ENCODE data around the gene PSME1. TPM values are rescaled to one million over a fixed set of nuclear protein-coding genes. Genes with fewer than 3 reads are reported as not detected.

The PSME1 gene
- total and polyA plus RNA-seq, 2 experiments from 2014 or later: 61.1 to 215 TPM

DNA sequence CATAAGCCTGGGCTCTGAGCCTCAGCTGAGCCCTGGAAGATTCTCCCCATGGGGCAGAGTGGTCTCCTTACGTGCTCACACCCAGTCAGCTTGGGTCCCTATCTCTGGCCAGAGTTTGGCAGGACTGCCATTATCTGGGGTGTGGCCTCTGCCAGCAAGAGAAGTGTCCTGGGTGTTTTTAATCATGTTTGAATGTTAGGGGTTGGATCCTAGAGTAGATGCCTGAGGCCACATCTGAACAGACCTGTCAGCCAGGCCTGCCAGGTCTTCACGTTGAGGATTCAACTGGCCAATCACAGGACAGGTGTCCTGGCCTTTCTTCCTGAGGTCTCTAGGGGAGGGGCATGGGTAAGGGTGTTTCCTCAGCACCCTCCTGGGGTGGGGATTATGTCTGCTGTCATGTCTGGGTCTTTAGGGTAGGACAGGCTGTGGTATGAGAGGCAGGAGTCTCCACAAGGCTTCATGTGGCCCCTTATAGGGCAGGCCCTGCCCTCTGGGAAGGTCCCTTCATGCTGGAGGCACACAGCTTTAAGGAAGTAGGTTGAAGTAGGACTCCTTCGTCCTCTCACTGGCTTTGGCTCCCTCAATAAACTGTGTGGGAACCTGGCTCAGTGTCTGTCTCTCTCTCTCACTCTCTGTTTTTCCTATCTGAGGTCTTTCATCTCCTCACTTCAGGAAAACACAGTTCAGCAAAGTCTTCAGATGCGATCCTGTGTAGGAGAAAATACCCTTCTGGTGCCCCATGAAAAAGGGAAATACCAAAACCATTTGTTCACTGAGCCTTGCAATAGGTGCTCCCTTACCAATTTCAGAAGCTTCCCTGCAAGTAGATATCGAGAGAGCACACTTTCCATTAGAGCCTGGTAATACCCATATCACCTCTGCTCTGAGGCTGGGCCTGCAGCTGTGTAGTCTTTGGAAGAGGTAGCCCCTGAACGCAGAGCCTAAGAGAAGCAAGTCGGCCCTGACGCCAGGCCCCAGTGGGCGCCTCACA is 12.3 kb upstream of the PSME1 start (continued):
- TF ChIP-seq, protein P1, sequence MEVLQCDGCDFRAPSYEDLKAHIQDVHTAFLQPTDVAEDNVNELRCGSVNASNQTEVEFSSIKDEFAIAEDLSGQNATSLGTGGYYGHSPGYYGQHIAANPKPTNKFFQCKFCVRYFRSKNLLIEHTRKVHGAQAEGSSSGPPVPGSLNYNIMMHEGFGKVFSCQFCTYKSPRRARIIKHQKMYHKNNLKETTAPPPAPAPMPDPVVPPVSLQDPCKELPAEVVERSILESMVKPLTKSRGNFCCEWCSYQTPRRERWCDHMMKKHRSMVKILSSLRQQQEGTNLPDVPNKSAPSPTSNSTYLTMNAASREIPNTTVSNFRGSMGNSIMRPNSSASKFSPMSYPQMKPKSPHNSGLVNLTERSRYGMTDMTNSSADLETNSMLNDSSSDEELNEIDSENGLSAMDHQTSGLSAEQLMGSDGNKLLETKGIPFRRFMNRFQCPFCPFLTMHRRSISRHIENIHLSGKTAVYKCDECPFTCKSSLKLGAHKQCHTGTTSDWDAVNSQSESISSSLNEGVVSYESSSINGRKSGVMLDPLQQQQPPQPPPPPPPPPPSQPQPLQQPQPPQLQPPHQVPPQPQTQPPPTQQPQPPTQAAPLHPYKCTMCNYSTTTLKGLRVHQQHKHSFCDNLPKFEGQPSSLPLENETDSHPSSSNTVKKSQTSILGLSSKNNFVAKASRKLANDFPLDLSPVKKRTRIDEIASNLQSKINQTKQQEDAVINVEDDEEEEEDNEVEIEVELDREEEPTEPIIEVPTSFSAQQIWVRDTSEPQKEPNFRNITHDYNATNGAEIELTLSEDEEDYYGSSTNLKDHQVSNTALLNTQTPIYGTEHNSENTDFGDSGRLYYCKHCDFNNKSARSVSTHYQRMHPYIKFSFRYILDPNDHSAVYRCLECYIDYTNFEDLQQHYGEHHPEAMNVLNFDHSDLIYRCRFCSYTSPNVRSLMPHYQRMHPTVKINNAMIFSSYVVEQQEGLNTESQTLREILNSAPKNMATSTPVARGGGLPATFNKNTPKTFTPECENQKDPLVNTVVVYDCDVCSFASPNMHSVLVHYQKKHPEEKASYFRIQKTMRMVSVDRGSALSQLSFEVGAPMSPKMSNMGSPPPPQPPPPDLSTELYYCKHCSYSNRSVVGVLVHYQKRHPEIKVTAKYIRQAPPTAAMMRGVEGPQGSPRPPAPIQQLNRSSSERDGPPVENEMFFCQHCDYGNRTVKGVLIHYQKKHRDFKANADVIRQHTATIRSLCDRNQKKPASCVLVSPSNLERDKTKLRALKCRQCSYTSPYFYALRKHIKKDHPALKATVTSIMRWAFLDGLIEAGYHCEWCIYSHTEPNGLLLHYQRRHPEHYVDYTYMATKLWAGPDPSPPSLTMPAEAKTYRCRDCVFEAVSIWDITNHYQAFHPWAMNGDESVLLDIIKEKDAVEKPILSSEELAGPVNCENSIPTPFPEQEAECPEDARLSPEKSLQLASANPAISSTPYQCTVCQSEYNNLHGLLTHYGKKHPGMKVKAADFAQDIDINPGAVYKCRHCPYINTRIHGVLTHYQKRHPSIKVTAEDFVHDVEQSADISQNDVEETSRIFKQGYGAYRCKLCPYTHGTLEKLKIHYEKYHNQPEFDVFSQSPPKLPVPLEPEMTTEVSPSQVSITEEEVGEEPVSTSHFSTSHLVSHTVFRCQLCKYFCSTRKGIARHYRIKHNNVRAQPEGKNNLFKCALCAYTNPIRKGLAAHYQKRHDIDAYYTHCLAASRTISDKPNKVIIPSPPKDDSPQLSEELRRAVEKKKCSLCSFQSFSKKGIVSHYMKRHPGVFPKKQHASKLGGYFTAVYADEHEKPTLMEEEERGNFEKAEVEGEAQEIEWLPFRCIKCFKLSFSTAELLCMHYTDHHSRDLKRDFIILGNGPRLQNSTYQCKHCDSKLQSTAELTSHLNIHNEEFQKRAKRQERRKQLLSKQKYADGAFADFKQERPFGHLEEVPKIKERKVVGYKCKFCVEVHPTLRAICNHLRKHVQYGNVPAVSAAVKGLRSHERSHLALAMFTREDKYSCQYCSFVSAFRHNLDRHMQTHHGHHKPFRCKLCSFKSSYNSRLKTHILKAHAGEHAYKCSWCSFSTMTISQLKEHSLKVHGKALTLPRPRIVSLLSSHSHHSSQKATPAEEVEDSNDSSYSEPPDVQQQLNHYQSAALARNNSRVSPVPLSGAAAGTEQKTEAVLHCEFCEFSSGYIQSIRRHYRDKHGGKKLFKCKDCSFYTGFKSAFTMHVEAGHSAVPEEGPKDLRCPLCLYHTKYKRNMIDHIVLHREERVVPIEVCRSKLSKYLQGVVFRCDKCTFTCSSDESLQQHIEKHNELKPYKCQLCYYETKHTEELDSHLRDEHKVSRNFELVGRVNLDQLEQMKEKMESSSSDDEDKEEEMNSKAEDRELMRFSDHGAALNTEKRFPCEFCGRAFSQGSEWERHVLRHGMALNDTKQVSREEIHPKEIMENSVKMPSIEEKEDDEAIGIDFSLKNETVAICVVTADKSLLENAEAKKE (CRISPR knock-in tag; IDR thresholded peaks at IDR 0.05): no peak

DNA sequence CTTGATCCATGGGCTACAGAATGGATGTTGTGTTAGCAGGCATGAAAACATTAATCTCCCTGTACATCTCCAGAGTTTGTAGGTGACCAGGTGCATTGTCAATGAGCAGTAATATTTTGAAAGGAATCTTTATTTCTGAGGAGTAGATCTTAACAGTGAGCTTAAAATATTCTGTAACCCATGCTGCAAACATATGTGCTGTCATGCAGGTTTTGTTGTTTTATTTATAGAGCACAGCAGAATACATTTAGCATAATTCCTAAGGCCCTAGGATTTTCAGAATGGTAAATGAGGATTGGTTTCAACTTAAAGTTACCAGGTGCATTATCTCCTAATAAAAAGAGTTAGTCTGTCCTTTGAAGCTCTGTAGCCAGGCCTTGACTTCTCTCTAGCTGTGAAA is 9.1 kb upstream of the PSME1 start:
- TF ChIP-seq JUNB (IDR thresholded peaks at IDR 0.05; ENCODE audit: unreplicated experiment): no peak
- H3K4me2 ChIP-seq: no peak overlapping the region
- H3K36me3 ChIP-seq (ENCODE audit: insufficient read depth): 0 out of 2 replicates have a peak, but pooled peaks cover 3% of the 10 kb centered on the region
- Mint-ChIP-seq H3K4me3 (no peak overlapping the region), H3K4me1 (peaks cover 4% of the 10 kb centered on the region), H3K27ac (no peak overlapping the region), H3K27me3 (ENCODE audit: insufficient read depth, low read depth, poor library complexity) (peaks cover 5% of the 10 kb centered on the region), H3K36me3 (ENCODE audit: low read depth) (peaks cover 16% of the 10 kb centered on the region), H3K9me3 (no peaks in the 10 kb centered on the region)
- H3K79me2 ChIP-seq (replicated peaks; ENCODE audit: insufficient read depth): no peaks in the 10 kb centered on the region
- no peak overlapping the region for H3K27ac ChIP-seq (ENCODE audit: low read depth)
- no peaks in the 10 kb centered on the region; the same call in 1 of the 2 replicates for H4K20me1 ChIP-seq (replicated peaks; ENCODE audit: insufficient read depth)
- 0 out of 2 replicates have a peak, but pooled peaks cover 4% of the 10 kb centered on the region for H3K4me1 ChIP-seq (ENCODE audit: insufficient read depth)
- DNase-seq (ENCODE audit: low spot score): no peak
- ATAC-seq: no peak
- H2AFZ ChIP-seq: no peak overlapping the region
- no peaks in the 10 kb centered on the region for H3K27me3 ChIP-seq (ENCODE audit: insufficient read depth)
- H3K4me3 ChIP-seq: no peak overlapping the region
- H3F3A ChIP-seq (replicated peaks; ENCODE audit: low read depth): peaks cover 7% of the 10 kb centered on the region; the same call in 1 of the 2 replicates
- no peaks in the 10 kb centered on the region for H3K9me2 ChIP-seq (ENCODE audit: insufficient read depth)
